ENCODE results near the gene TGFB1.

Gene TGFB1

DNA sequence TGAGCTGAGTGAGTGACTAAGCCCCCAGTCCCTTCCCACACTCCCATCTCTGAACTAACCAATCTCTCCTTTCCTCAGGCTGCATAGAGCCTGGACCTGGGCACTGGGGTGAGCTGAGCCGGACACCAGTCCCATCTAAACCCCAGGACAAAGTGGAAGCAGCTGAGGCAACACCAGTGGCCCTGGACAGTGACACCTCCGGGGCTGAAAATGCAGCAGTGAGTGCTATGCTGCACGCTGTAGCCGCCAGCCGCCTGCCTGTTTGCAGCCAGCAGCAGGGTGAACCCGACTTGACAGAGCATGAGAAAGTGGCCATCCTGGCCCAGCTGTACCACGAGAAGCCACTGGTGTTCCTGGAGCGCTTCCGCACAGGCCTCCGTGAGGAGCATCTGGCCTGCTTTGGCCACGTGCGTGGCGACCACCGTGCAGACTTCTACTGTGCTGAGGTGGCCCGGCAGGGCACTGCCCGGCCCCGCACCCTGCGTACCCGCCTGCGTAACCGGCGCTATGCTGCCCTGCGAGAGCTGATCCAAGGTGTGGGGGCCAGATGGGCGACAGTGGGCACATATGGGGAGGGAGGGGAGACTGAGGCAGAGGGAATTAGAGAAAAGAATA, 37.3 kb downstream of the TGFB1 start:
- TF ChIP-seq, protein P1, sequence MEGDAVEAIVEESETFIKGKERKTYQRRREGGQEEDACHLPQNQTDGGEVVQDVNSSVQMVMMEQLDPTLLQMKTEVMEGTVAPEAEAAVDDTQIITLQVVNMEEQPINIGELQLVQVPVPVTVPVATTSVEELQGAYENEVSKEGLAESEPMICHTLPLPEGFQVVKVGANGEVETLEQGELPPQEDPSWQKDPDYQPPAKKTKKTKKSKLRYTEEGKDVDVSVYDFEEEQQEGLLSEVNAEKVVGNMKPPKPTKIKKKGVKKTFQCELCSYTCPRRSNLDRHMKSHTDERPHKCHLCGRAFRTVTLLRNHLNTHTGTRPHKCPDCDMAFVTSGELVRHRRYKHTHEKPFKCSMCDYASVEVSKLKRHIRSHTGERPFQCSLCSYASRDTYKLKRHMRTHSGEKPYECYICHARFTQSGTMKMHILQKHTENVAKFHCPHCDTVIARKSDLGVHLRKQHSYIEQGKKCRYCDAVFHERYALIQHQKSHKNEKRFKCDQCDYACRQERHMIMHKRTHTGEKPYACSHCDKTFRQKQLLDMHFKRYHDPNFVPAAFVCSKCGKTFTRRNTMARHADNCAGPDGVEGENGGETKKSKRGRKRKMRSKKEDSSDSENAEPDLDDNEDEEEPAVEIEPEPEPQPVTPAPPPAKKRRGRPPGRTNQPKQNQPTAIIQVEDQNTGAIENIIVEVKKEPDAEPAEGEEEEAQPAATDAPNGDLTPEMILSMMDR (IDR thresholded peaks at IDR 0.05): no peak
- H3K4me1 Mint-ChIP-seq: peaks cover 46% of the 10 kb centered on the region
- DNase-seq: no peak
- no peak overlapping the region for H3K27ac Mint-ChIP-seq
- H3K9me3 Mint-ChIP-seq: no peaks in the 10 kb centered on the region
- H3K4me3 Mint-ChIP-seq: no peak overlapping the region
- H3K36me3 Mint-ChIP-seq (ENCODE audit: low read depth): peaks cover 51% of the 10 kb centered on the region
- no peaks in the 10 kb centered on the region for H3K27me3 Mint-ChIP-seq (ENCODE audit: low read depth, poor library complexity)

DNA sequence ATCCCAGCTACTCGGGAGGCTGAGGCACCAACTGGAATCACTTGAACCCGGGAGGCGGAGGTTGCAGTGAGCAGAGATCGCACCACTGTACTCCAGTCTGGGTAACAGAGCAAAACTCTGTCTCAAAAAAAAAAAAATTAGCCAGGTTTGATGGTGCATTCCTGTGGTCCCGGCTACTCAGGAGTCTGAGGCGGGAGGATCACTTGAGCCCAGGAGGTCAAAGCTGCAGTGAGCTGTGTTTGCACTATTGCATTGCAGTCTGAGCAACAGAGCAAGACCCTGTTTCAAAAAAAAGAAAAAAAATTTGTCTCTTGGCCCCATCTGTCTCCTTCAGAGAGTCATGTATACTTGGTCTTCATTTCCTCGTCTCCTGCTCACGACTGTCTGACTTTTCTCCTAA, 42.1 kb downstream of the TGFB1 start:
- TF ChIP-seq, protein P1 (IDR thresholded peaks at IDR 0.05): no peak
- Mint-ChIP-seq H3K27me3 (ENCODE audit: low read depth, poor library complexity) (peaks cover 6% of the 10 kb centered on the region), H3K4me3 (peak overlapping the region; percentile 94), H3K4me1 (peaks cover 50% of the 10 kb centered on the region), H3K27ac (no peak overlapping the region), H3K36me3 (ENCODE audit: low read depth) (peaks cover 46% of the 10 kb centered on the region), H3K9me3 (no peaks in the 10 kb centered on the region)
- no peak for DNase-seq

DNA sequence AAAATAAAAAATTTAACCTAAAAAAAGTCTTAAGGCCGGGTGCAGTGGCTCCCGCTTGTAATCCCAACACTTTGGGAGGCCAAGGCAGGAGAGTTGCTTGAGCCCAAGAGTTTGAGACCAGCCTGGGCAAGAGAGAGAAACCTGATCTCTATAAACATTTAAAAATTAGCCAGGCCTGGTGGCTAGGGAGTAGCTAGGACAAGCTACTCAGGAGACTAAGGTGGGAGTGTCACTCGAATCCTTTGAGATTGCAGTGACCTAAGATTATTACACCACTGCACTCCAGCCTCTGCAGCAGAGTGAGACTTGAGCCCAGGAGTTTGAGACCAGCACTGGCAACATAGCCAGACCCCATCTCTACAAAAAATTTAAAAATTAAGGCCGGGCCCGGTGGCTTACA, 42.6 kb downstream of the TGFB1 start:
- H3K9me3 Mint-ChIP-seq: no peaks in the 10 kb centered on the region
- peak overlapping the region; percentile 95 for H3K27ac Mint-ChIP-seq

DNA sequence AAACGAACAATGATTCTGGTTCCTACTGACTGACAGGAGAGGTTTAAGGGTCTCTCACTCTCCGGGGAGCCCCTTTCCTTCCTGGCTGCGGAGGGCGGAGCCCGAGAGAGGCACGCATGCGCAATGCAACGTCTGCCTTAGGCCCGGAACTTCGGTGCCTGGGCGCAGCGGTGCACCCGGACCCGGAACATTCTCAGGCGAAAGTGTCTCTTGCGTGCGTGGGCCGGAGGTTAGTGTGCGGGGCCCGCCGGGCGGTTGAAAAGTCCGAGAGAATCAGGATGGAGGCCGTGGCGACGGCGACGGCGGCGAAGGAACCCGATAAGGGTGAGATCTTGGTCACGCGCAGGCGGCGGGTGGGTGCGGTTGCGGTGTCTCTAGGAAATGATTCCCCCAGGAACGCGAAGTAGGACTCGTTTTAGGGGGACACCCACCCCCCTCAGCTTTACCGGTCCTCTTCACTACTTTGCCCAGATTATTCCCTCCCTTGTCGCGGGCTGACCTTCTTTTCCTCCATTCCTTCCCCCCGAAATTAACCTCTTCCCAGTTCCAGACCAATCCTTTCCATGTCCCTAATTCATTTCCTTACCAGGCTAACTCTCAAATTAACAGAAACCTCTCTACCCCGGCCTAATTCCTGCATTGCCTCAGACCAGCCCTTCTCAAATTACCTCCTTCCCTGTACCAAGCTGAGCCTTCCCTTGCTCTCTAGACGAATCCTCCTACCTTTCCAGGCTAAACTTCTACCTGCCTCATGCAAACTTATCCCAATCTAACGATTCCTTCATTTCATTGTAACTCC, 43.5 kb downstream of the TGFB1 start, which contains the start of gene CCDC97:
Gene CCDC97 (plus strand): TSS at position 140 of the 799 bp plus-strand sequence. CDS start 139 bp downstream, at position 279.
- H3K4me3 Mint-ChIP-seq: peak within 1 kb of the TSS; percentile 94

More for the DNA sequence above, 42.6 kb downstream of the TGFB1 start:
- DNase-seq: no peak
- TF ChIP-seq, protein P1 (IDR thresholded peaks at IDR 0.05): no peak
- Mint-ChIP-seq H3K4me3 (peak overlapping the region; percentile 94), H3K36me3 (ENCODE audit: low read depth) (peaks cover 42% of the 10 kb centered on the region), H3K4me1 (peaks cover 48% of the 10 kb centered on the region), H3K27me3 (ENCODE audit: low read depth, poor library complexity) (peaks cover 6% of the 10 kb centered on the region)

DNA sequence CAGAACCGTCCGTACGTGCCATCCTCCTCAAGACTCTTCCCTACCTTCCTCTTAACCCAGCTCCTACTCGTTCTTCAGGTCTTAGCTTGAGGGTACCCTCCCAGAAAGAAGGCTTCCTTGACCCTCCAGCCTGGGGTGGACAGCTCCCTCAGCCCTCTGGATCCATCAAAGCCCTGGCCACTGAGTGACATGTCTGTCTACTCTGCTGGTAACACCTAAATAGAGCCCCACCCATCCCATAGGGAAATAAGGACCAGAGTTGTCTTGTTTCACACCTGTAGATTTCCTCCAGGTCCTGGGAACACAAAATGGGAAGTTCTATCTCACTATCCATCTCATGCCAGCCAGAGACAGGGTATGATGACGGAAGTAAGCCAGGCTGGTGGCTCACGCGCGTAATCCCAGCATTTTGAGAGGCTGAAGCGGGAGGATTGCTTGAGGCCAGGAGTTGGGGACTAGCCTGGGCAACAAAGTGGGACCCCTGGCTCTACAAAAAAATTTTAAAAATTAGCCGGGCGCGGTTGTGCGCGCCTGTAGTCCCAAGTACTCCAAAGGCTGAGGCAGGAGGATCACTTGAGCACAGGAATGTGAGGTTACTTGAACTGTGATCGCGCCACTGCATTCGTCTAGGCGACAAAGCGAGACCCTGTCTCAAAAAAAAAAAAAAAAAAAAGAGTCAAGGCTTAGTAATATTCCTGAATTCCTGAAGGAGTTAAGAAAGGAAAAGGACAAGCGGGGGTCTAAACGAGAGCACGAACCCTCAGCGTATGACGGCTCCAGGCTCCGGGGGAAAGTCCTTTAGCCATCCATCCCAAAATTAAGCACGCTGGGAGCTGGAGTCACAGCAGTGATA, 44.3 kb downstream of the TGFB1 start:
- peaks cover 46% of the 10 kb centered on the region for H3K4me1 Mint-ChIP-seq
- no peaks in the 10 kb centered on the region for H3K9me3 Mint-ChIP-seq
- peaks cover 46% of the 10 kb centered on the region for H3K36me3 Mint-ChIP-seq (ENCODE audit: low read depth)

More for the DNA sequence above, 43.5 kb downstream of the TGFB1 start, which contains the start of gene CCDC97:
- peaks cover 42% of the 10 kb centered on the region for H3K36me3 Mint-ChIP-seq (ENCODE audit: low read depth)
- TF ChIP-seq, protein P1 (IDR thresholded peaks at IDR 0.05): no peak
- H3K27ac Mint-ChIP-seq: peak within 1 kb of the TSS; percentile 95
- peaks cover 46% of the 10 kb centered on the region for H3K4me1 Mint-ChIP-seq
- H3K27me3 Mint-ChIP-seq (ENCODE audit: low read depth, poor library complexity): peaks cover 6% of the 10 kb centered on the region
- no peaks in the 10 kb centered on the region for H3K9me3 Mint-ChIP-seq
- DNase-seq: peak; percentile 91

More for the DNA sequence above, 44.3 kb downstream of the TGFB1 start:
- TF ChIP-seq, protein P1 (IDR thresholded peaks at IDR 0.05): no peak
- H3K27me3 Mint-ChIP-seq (ENCODE audit: low read depth, poor library complexity): peaks cover 6% of the 10 kb centered on the region
- H3K4me3 Mint-ChIP-seq: peak overlapping the region; percentile 94
- H3K27ac Mint-ChIP-seq: peak overlapping the region; percentile 95
- no peak for DNase-seq

Data from nephron progenitor cell (in vitro differentiated cells).